Superior temporal gyrus (tissue), 1 donor: ENCODE measurements around the gene PROKR2.

Experiments
- DNase-seq: peaks from one replicate; pipeline ENCODE4 v3.0.0-alpha.2; 2016; ENCODE audit errors: extremely low spot score

PROKR2 gene

DNA sequence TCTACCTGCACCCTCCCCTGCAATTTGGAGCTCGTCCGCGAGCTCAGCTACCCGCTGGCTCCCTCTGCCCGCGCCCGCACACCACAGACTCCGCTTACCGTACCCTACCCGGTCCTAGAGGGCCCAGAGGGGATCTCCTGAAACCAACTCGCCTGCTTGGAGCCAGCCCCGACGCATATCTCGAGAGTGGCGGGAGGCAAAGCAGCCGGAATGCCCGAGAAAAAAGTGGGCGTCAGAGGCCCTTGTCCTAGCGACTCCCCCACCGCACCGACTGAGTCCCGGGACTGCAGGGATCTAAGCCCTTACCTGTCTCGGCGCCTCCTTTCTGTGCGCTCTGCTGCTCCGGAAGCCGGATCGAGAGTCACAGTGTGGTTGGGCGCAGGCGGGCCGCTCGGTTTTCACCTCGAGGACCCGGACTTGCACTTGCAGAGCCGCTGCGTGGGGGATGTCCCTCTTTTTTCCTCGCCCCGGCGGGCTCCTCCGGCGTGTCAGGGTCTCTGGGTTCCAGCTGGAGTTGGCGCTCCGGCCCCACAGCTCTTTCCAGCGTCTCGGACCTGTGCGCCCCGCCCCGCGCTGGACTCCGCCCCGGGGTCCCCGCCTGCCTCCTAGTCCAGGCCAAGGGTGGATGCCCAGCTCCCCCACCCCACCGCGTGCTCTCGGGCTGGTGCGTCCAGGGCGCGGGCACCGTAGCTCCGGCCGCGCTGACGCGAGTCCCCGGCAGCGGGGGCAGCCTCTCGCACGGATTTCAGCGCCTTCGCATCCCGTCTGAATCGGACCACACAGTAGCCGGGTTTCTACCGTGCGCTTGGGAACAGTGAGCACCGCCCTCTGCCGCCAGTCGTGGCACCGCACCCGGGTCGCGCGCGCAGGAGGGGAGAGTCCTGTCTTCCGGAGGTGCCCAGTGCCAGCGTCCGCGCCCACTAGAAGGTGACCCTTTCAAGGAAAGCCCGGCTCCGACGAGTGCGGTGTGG lies at the start of gene PROKR2:
Gene PROKR2 (minus strand): TSS at position 767 of the 971 bp plus-strand sequence. CDS start 2,585 bp downstream, outside the sequence.
- DNase-seq, result no peak

- DNase-seq, result no peak
Observed at GRCh38 chr20:5364997-5365597, 48.3 kb upstream of the PROKR2 start.

DNA sequence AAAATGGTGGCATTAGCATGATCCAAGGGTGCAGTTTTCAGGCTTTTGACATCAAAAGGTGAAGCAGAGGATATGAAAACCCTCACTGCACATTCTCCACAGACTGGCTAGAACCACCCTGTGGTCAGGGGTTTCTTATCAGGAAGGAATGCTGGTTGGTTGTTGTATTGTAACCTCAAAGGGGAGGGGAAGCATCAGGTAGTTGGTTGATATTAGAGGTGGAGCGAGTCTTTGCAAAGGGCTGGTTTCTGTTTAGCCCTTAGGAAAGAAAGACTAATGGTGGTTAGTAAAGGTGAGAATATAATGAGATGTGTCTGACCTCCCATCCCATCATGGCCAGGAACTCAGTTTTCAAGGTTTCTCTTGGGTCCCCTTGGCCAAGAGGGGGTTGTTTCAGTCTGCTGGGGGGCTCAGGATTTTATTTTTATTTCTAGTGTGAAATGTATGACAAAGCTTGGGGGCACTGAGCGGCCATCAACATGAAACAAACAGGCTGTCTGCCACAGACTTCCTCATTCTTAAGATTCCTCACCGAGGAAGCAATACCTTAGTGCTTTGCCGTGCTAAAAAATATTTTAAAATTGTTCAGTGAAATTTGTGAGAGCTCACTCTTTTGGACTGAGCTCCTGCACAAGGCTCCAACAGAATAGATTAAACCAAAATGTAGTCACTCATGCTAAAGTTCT lies 47.5 kb upstream of the PROKR2 start:
- no peak for DNase-seq

GRCh38 chr20:5362771-5363170 lies 46.0 kb upstream of the PROKR2 start:
- no peak for DNase-seq

GRCh38 chr20:5361176-5361575 lies 44.4 kb upstream of the PROKR2 start:
- no peak for DNase-seq

DNA sequence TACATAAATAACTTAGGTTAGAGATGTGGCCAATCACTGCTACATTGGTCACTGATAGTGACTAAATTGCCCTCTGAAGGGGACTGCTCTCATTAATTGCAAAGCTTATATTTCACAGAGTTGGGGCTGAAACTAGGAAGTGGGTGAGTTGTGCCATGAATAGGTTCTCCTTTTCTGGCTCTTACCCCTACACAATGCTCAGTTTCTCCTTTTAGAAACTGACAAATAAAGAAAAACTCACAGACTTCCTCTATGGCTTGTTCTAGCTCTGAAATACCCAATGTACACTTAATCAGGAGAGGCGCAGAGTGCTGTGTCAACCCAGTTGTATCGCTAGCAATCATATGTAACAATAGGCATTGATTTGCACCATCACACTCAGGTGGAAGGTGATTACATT lies 41.2 kb upstream of the PROKR2 start:
- DNase-seq, result peak; percentile 9

- no peak for DNase-seq
Observed at GRCh38 chr20:5356941-5357340, 40.2 kb upstream of the PROKR2 start.

GRCh38 chr20:5354901-5355300 lies 38.1 kb upstream of the PROKR2 start:
- no peak for DNase-seq

DNA sequence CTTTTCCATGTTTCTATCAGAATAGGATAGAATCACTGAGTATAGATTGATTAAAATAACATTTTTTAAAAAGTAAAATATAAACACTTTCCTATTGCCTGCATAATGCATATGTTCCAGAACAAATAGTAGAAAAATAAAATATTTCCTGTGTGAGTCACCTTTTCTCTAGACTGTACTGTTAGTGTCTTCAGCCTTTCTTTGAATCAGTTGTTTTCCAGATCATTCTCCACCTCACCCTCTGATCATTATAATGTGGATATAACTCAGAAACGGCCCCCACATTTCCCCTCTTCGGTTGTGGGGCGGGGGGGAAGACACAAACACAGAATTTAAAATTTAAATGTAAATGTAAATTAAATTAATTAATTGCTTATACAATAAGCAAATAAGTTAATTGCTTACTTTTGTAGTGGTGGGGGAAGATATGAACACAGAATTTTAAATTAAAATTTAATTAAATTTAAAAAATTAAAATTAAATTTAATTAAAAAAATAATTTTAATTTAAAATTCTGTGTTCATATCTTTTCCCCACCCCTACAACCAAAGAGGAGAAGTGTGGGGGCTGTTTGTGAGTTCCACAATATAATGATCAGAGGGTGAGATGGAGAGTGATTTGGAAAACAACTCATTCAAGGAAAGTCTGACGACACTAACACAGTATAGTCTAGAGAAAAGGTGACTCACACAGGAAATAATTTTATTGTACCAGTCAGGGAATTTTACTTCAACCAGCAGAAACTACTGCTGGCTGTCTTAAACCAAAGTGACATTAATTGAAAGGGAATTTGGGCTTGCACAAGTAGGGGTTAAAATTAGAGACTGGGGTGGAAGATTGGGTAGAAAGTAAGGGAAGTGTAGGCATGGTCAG lies 37.1 kb upstream of the PROKR2 start:
- no peak for DNase-seq

DNA sequence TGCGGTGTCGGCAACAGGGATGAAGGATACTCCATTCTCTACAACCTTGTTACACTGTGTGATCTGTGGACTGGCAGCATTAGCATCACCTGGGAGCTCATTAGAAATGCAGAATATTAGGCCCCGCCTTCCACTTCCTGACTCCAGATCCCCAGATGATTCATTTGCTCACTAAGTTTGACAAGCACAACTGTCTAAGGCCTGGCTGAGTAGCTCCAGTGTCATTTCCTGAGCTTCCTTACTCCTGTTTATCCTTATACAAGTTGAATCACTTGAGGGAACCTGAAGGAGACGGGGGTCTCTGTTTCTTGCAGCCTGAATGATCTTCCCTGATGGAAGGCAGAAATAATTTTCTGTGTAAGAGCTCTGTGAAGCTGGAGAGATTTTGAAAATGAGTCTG lies 32.7 kb upstream of the PROKR2 start:
- no peak for DNase-seq

DNA sequence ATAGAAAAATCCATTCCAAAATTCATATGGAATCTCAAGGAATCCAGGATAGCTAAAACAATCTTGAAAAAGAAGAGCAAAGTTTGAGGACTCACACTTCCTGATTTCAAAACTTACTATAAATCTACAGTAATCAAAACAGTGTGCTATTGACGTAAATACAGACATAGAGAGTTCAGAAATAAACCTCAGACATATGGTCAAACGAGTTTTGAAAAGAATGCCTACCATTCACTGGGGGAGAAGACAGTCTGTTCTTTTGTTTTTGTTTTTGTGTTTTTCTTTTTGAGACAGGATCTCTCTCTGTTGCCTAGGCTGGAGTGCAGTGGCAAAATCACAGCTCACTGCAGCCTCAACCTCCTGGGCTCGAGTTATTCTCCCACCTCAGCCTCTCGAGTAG lies 25.3 kb upstream of the PROKR2 start:
- DNase-seq, result no peak

- no peak for DNase-seq
Observed at GRCh38 chr20:5331340-5331739, 14.6 kb upstream of the PROKR2 start.

GRCh38 chr20:5328268-5328667 lies 11.5 kb upstream of the PROKR2 start:
- no peak for DNase-seq

DNA sequence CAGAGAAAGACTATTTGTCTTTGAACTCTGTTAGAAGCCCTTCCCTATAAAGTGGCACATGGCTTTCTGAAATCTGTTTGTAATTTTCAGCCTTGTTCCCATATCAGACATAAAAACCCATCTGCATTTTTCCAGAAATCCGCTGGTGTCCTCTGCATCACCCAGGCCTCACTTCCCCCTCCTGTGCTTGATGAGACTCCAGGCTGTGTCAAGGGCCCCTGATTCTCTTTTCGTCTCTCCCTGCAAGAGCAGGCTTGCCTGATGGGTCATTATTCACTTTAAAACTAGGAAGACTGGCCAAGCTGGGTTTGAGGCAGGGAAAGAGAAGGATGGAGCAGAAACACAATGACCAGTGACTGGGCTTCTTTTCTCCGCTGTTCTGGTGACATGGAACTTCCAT lies 10.6 kb upstream of the PROKR2 start:
- DNase-seq, result no peak

DNA sequence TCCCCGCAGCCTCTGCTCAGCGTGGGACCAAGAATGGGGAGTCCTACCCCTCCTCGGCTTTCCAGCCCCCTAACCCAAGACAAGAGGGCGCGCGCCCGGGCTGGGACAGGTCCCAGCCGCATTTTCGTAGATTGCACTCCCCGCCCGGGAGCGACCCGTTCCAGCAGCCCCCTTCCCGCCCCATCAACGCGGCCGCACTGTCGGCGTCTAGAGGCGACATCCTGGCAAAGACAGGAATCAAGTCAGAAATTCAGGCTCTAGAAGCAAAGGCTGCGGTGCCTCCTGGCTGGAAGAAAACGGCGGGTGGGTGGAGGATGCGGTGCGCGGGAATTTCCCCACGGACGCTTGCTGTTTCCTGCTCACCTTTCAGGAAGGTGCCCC lies 957 bp downstream of the PROKR2 start:
- no peak for DNase-seq

GRCh38 chr20:5313916-5314315 lies 2.8 kb downstream of the PROKR2 start:
- DNase-seq, result no peak

- no peak for DNase-seq
Observed at GRCh38 chr20:5312518-5312917, 4.2 kb downstream of the PROKR2 start.

DNA sequence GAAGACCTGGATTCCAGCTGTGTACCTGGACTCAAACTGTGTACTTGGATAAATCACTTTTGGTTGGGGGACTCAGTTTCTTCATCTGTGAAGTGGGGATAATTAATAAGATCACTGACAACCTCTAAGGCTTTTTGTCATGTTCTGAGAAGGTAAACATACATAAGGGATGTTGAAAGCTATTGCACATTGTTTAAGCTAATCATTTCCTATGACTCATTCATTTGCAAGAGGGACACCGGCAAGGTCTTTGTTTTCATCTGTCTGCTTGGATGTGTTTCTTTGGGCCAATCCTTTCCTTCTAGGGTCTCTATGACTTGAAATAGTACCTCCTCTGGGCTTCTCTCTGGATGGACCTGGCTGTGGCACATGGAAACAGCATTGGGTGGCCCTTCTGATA lies 6.8 kb downstream of the PROKR2 start:
- no peak for DNase-seq

DNA sequence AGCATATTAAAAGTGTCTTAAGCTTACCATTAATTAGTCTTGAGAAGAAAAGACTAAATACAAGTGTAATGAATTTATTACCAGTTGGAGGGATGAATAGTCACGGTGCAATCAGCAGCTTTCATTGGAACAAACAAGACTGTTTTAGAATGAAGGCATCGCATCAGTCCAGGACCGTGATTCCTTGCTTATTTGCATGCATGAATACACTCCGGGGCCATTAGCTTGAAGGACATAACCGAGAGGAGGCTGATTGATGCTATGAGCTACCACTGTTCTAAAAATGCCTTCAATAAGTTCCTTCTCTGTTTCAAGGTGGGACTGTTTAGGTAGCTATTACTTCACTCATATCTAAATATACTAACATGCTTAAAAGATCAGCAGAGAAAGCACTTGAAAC lies 17.9 kb downstream of the PROKR2 start:
- DNase-seq, result no peak

GRCh38 chr20:5297280-5298004 lies 19.3 kb downstream of the PROKR2 start:
- DNase-seq, result no peak

DNA sequence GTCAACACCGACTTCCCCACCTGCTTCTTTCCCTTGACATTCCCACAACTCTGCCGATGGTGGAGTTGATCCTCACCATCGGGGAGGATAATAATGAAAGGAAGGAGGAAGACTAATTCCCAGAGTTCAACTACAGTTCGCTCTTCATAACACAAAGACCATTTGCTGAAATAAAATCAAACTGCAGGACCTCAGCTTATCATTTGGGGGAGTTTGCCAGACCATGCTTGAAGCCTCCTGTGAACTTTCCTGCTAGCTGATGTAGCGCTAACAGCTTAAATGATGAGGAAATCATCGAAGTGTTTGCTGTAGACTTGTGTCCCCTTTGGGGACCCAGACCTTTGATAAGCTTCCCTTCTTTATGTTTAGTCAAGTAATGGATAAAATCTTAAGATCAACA lies 26.2 kb downstream of the PROKR2 start:
- DNase-seq, result no peak
